NCI-H510A treated with DMSO at 0.1 percent for 48 hours (cell line): Measurements from ENCODE around the gene CD163.
"Not testable (repeated sequence)": the region's sequence is repeated elsewhere in the genome, so short reads cannot be mapped to it uniquely, and the experiment has no call there.

ENCODE experiments used
- DNase-seq: peaks from one replicate; lab custom pipeline; 2025; lab: John Stamatoyannopoulos, UW

The CD163 gene

DNA sequence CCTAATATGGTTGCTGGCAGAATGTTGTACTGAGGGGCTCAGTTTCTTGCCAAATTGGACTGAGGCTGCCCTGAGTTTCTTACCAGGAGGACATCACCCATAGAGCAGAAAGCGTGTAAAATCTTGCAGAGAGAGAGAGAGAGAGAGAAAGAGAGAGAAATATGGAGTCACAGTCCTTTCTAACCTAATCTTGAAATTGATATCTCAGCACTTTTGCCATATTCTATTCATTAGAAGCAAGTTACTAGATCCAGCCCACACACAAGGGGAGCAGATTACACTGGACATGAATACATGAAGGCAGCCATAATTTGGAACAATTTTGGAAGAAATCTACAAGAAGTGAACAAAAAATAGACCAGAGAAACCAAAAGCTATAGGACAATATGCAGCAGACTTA, 55.5 kb downstream of the CD163 start:
- DNase-seq = no peak

DNA sequence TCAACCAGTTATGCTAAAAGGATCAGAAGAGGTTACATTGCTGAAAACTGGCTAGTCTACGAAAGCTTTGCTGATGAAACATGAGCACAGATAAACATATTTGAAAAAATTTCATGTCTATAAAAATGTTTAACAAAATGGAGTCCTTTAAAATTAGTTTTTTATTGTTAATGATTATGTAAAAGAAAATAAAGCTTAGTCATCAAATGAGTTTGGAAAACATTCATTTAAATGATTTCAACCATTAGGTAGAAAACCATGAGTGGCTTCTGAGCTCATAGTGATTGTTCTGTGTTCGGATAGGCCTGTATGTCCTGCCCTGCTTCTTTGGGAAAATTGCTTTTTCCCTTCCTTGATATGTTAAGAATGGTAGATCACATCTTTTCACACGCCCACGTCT, 59.0 kb downstream of the CD163 start:
- DNase-seq = no peak

DNA sequence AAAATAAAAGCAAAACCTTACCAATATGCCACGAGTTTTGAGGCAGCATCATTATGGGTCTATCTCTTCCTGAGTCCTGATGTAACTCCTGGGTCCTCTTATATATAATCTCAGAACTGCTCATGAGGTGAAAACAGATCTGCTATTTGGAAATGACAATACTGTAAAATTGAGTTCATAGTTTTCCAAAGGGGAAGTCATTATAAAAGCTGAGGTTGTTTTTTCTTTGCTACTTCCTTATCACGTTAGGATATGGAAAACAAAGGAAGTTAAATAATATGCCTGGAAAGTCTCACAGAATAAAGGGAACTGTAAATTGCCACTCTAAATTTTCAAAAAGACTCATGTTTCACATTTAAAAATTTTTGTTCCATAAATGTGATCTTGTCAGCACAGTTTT, 59.5 kb downstream of the CD163 start, which contains the start of gene CD163L1:
TSS of gene CD163L1 (minus strand) at position 78 of the 400 bp plus-strand sequence. CDS start at position 52, 26 bp downstream.
- DNase-seq = no peak

DNA sequence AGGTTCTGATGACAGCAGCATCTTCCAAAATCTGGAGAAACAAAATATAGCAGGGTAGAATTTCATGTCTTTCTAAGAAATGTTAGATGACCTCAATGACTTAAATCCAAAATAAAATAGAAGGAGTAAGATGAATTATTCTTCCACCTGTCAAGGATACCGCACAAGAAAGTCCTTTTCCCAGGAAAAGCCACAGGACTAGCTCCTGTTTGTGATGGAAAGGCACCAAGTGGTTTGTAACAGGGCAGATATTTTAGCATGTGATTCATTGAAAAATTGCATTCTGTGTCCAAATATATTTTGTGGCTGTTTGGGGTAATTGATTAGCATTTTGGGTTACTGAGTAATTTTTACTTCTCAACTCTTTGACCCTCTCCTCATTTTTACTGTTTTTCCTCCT, 62.4 kb downstream of the CD163 start:
- DNase-seq = no peak

DNA sequence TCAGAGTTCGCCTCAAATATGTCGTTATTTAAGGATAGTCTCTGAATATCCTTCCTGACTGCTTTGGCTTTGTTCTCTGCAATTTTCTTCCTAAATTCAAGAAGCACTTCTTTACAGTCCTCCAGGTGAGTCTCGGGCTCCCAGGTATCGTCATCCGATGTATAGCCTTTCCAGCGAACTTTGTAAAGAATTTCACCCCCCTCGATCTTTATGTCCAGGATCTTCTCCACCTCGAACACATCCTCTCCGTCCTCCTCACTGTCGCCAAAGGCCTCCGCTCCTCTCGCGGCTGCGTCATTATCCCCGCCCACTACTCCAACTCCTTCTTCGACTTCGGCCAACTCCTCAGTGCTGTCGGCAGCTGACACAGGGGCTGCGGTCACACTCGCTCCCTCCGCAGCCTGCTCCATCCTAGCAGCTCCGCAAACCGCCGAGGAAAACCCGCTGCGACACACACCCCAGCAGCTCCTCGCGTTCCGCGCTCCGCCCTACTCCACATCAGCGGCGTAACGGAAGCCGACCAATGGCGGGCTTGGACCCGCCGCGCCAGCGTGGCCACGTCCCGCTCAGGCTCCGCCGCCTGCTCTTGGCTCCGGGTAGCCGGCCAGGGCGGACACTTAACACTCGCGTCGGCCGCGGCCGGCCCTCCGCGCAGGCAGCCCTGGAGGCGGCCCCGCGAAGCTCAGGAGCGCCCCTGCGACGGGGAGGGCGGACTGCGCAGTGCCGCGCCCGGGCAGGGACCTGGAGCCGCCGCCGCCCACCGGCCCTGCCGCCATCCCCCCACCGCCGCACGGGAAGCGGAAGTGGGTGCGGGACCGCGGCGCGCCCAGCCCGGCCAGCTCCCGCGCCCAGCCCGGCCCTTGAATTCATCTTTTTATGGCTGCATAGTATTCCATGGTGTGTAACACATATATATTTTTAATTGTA, 63.7 kb downstream of the CD163 start:
- no peak for DNase-seq

DNA sequence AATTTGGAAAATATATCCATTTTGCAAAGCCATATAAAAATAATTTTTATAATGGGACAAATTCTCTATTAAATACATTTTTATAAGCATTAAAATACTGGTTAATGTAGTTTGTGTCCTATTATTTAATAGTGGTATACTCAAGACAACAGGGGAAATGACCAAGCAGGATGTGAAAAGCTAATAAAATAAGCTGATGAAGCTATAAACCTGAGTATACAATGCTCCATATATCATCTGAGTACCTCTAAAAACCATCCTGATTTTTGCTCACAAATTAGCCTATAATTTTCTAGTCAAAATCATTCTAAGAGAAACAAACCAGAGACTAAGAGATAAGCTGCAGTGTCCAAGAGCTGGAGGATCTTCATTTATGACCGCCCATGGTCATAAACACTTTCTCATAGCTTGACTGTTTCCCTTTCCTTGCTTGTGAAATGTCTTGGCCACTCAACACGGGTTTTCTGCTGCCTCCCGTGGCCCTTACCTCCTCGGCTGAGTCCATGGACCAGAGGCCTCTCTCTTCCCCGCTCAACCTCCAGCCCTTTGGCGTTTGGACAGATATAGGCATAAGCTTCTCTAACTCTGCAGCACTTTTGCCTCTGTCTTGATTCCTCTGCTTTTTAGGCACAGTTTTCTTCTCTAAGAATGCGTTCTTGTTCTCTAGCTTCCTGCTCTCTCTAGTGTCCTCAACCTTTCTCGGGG, 65.1 kb downstream of the CD163 start:
- not testable (repeated sequence) for DNase-seq

DNA sequence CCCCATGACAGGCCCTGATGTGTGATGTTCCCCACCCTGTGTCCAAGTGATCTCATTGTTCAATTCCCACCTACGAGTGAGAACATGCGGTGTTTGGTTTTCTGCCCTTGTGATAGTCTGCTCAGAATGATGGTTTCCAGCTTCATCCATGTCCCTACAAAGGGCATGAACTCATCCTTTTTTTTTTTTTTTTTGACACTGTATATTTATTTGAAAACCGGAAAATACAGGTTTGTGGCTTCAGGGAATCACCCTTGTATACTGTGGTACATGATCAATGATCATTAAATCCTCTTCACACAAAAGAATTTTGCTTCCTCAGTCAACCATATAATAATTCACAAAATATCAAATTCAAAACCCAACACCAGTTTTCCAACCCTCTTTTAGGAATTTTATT, 66.1 kb downstream of the CD163 start:
- not testable (repeated sequence) for DNase-seq

DNA sequence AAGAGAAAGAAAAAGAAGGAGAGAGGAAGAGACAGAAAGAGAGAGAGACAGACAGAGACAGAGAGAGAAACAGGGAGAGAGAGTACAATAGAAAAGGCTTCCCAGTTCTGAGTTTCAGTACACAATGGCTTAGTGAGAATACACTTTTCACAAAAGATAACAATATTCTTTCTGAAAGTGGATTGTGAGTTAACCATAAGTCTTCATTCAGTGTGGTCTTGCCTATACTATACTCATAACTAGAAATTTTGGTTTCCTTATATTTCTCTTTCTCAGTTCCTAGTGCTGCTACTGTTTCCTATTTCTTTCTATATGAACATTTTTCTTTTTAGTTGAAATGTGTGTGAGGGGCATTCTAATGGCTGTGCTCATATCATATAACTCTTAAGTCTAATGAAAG, 68.9 kb downstream of the CD163 start:
- DNase-seq = no peak

DNA sequence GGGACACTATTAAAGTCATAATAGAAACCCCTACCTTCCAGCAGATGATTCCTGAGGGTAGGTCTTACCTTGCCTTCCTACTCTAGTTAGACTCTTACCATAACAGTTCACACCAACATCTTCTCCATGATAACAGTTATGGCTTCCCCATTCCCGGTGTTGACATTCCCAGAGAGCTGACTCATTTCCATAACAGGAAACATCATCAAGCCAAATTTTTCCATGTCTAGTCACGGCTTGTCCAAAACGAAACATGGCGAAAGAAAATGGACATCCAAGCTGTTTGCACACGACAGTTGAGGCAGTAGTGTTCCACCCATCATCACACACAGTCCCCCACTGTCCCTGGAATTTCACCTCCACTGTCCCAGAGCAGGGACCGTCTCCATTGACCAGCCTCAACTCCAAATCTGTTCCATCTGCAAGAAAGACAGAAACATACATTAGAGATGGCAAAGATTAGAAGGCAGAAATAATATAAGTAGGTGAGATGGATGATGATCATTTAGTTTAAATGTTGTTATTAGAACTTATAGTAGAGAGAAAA, 70.2 kb downstream of the CD163 start:
- DNase-seq = no peak

DNA sequence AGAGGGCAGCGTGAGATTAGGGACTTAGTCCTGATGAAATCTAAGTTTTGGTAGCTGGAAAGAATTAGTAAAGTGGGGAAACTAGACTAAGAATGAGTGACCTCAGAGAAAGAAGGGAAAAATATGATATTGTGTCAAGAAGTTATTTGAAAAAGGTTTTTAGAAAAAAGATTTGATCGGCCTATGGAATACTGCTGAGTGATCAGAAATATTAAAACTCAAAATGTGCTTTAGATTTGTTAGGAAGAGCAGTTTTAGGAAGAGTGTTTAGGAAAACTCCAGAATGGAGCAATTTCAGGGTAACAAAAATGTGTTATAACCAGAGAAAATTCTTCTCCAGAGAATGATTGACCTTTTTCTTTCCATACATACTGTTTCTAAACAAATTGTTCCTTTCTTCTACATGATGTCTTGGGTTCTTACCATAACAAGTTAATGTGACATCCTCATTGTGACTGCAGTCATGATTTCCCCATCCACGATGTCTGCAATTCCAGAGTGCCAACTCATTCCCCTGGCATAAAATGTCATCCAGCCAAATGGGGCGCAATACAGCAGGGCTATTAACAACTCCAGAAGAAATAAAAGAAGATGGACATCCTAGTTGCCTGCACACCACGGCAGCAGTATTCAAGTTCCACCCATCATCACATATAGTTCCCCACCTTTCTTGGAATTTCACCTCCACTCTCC, 71.4 kb downstream of the CD163 start:
- no peak for DNase-seq
